ENCODE results near the gene MYLIP.
A peak's percentile ranks its signal among the peaks of the same experiment; 100 is the strongest.

MYLIP gene

DNA sequence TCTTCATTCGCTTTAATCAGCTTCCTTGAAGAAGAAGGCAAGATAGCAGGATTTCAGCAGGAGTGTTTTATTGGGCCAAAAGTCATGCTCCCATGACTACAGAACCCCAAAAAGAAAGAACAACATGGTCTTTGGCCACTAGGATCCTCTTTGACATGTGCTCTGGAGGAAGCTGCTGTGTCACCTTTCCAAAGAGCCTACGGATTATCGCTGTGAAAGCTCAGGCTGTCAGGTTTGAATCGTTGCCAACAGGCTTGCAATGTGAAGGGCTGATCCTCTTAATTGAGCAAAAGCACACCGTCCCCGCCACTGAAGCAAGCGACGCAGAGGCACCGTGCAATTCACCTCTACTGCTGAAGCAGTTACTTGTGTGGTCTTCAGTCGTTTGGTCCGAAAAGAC, 29.0 kb downstream of the MYLIP start:
- TF ChIP-seq, protein P1, sequence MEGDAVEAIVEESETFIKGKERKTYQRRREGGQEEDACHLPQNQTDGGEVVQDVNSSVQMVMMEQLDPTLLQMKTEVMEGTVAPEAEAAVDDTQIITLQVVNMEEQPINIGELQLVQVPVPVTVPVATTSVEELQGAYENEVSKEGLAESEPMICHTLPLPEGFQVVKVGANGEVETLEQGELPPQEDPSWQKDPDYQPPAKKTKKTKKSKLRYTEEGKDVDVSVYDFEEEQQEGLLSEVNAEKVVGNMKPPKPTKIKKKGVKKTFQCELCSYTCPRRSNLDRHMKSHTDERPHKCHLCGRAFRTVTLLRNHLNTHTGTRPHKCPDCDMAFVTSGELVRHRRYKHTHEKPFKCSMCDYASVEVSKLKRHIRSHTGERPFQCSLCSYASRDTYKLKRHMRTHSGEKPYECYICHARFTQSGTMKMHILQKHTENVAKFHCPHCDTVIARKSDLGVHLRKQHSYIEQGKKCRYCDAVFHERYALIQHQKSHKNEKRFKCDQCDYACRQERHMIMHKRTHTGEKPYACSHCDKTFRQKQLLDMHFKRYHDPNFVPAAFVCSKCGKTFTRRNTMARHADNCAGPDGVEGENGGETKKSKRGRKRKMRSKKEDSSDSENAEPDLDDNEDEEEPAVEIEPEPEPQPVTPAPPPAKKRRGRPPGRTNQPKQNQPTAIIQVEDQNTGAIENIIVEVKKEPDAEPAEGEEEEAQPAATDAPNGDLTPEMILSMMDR (IDR thresholded peaks at IDR 0.05; ENCODE audit: low read length, missing control alignments): no peak
- no peak for DNase-seq (ENCODE audit: low read depth)
- H3K4me3 ChIP-seq (replicated peaks; ENCODE audit: low read depth, low read length): no peak overlapping the region

DNA sequence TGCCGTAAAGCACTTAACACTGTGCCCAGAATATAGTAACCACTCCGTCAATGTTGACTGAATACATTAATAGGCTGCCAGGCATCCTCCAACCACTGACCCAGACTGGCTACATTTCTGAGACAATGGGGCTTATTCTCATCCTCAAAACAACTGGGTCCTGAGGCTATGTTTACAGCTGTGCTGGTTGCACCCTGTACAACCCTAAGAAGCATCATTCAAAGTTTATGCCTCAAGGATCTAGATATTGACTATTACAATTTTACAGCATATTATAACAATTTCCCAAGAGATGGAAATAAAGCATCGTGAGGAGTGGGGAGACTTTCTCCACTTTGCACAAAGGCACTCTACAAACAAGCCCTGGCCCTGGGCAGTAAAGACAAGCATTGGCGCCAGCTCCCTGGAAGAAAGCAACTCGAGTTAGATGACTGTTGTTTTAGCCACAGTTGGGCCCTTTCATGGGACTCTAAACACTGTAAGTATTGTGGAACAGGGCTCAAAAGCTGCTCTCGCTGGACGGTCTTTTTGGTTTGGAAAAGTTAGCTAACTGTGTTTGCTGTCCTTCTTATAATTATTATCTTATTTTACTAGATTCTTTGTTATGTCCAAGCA, 30.2 kb downstream of the MYLIP start:
- DNase-seq (ENCODE audit: low read depth): no peak
- TF ChIP-seq, protein P1 (IDR thresholded peaks at IDR 0.05; ENCODE audit: low read length, missing control alignments): no peak
- no peak overlapping the region for H3K4me3 ChIP-seq (replicated peaks; ENCODE audit: low read depth, low read length)

- no peak for DNase-seq (ENCODE audit: low read depth)
- TF ChIP-seq, protein P1 (IDR thresholded peaks at IDR 0.05; ENCODE audit: low read length, missing control alignments): no peak
- no peak overlapping the region for H3K4me3 ChIP-seq (replicated peaks; ENCODE audit: low read depth, low read length)
These were observed 31.9 kb downstream of the MYLIP start for GRCh38 chr6:16160794-16161193.

GRCh38 chr6:16162003-16162402, 33.1 kb downstream of the MYLIP start:
- no peak for DNase-seq (ENCODE audit: low read depth)
- H3K4me3 ChIP-seq (replicated peaks; ENCODE audit: low read depth, low read length): no peak overlapping the region
- TF ChIP-seq, protein P1 (IDR thresholded peaks at IDR 0.05; ENCODE audit: low read length, missing control alignments): no peak

- no peak overlapping the region for H3K4me3 ChIP-seq (replicated peaks; ENCODE audit: low read depth, low read length)
- TF ChIP-seq, protein P1 (IDR thresholded peaks at IDR 0.05; ENCODE audit: low read length, missing control alignments): no peak
- no peak for DNase-seq (ENCODE audit: low read depth)
These were observed 34.2 kb downstream of the MYLIP start for GRCh38 chr6:16163066-16163465.

DNA sequence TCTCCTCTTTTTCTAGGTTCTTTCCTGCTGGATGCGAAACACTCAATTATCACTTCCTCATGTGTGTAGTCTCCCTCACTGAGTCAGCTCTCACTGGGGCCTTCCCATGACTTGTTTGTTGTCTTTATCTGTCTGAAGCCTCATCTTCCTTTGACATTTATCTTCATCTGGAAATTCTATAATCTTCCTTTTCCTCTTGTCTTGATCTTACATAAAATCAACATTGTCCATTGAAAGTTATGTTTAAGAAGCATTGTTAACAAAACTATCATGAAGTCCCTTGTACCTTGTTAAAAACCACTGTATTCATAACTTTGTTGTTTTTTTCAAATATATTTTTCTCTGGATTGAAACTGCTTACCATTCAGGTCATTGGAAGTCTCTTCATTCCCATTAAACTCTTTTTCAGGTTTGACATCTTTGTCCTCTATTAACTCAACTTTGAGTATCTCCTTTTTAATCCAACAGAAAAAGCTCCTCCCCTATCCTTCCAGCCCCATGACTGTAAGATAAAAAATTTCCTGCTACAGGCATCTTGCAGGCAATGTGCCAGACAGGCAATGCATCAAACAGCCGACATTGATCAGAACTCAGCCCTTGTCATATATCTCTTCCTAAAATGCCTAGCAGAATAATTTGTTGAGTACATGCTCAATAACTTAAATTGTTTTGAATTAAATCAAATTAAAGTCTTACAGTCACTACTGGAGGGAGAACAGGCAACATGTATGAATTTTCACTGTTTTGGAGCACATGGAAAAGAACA, 34.8 kb downstream of the MYLIP start:
- TF ChIP-seq, protein P1 (IDR thresholded peaks at IDR 0.05; ENCODE audit: low read length, missing control alignments): no peak
- no peak overlapping the region for H3K4me3 ChIP-seq (replicated peaks; ENCODE audit: low read depth, low read length)
- peak; percentile 47 for DNase-seq (ENCODE audit: low read depth)
